NCI-H748 treated with DMSO at 0.1 percent for 48 hours (cell line): ENCODE measurements around the gene C1orf105.
"Not testable (repeated sequence)": the region's sequence is repeated elsewhere in the genome, so short reads cannot be mapped to it uniquely, and the experiment has no call there.

Source experiments
- DNase-seq: peaks from one replicate; lab custom pipeline; 2025; lab: John Stamatoyannopoulos, UW

Gene C1orf105

GRCh38 chr1:172427191-172427590, 6.7 kb downstream of the C1orf105 start:
- no peak for DNase-seq

GRCh38 chr1:172429331-172430127, 9.0 kb downstream of the C1orf105 start:
- no peak for DNase-seq

GRCh38 chr1:172430128-172430454, 9.6 kb downstream of the C1orf105 start:
- no peak for DNase-seq

DNA sequence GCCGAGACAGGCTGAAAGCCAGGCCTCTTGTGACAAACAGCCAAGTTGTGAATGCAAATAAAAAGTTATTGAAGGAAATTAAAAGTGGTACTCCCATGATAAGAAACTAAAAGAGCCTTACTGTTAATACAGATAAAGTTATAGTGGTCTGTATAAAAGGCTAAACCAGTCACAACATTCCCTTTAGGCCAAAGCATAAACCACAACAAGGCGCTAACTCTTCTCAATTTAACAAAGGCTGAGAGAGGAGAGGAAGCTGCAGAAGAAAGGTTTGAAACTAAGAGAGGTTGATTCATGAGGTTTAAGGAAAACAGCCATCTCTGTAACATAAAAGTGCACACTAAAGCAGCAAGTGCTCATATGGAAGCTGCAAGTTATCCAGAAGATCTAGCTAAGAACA, 10.7 kb downstream of the C1orf105 start:
- no peak for DNase-seq

GRCh38 chr1:172431721-172432192, 11.3 kb downstream of the C1orf105 start:
- no peak for DNase-seq

- DNase-seq = not testable (repeated sequence)
These were observed 16.7 kb downstream of the C1orf105 start for GRCh38 chr1:172437183-172437582.

DNA sequence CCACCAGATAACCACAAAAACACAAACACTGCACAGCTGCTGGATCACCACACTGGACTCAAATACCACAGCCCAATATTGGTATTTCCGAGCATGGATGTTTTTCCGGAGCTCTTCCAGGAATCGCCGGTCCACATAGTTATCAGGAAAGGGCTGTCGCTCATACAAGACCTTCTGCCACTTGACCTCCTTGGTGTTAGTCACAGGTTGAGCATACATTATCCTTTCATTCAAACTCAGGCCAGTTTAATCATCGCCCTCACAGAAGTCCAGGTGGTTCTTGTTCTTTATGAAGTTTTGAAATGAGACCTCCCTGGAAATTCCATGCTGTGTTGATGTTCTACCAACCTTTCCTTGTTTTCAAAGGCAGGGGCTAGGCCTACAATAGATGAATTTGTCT, 21.9 kb downstream of the C1orf105 start:
- no peak for DNase-seq

DNA sequence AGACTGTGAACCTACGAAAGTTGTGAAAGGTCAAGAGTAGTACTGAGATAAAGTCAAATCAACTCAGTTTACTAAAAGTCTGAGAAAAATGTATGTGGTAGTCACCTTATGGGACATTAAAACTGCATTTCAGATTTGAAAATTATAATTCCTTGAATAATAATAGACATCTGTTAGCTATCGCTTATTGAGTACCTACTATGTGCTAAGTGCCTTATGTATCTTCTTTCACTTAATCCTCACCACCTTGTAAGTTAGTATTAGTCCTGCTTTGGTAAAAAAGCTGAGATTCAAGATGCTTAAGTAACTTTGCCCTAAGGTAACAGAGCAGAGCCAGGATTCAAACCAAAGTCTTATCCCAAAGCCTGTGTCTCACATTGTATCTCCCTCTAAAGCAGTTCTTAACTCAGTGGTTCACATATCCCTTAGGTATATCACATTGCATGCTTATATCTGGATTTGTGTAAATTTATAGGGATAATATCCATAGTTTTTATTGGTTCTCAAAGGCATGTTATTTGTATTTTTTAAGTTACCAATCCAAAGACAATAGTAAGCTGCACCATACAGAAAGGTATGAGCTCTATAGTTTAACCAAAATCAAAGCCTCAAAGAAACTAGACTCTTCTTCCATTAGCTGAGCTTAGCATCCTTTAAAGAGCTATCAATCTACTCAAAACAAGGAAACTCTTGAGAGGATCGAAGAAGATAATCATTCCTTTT, 22.5 kb downstream of the C1orf105 start:
- no peak for DNase-seq

DNA sequence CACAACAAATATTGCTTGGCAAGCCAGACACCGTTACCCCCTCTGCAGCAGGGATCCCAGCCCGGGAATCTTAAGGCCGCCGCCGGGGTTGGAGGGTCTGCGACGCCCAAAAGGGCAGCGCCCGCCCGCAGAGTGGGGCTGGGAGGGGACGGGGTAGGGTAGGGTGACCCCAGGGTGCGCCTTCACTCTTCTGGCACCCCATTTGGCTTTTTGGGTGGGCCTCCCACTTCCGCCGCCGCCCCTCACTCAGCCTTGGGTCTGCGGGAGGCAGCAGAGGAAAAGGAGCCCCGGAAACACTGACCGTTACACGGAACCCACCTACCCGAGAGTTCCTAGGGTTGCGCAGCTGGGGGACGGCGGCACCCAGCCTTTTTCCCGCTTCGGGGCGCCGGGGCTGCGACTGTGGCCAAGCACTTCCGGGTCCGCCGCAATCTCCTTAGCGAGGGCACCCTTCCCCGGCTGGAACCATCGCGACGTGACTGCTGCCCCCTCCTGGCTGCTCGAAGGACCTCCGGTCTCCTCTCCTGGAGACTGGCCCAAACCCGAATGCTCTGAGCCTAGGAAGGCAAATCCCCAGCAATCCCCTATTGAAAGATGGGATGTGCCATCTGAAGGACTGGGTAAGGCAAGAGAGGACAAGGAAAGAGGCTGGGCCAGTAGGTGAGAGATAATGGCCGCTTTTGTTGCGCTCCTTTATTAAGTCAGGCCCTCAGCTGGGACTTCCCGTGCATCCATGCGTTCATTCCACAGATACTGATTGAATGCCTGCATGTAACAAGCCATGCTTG, 23.4 kb downstream of the C1orf105 start, which contains the start of gene PIGC:
PIGC (minus strand) TSS at position 404 of the 788 bp plus-strand sequence. CDS start 1,447 bp downstream, outside the sequence.
- peak; percentile 56 for DNase-seq

GRCh38 chr1:172446547-172446946, 26.1 kb downstream of the C1orf105 start:
- no peak for DNase-seq

GRCh38 chr1:172447641-172448040, 27.2 kb downstream of the C1orf105 start:
- DNase-seq = no peak

- DNase-seq = no peak
These were observed 28.6 kb downstream of the C1orf105 start for GRCh38 chr1:172448995-172449584.

DNA sequence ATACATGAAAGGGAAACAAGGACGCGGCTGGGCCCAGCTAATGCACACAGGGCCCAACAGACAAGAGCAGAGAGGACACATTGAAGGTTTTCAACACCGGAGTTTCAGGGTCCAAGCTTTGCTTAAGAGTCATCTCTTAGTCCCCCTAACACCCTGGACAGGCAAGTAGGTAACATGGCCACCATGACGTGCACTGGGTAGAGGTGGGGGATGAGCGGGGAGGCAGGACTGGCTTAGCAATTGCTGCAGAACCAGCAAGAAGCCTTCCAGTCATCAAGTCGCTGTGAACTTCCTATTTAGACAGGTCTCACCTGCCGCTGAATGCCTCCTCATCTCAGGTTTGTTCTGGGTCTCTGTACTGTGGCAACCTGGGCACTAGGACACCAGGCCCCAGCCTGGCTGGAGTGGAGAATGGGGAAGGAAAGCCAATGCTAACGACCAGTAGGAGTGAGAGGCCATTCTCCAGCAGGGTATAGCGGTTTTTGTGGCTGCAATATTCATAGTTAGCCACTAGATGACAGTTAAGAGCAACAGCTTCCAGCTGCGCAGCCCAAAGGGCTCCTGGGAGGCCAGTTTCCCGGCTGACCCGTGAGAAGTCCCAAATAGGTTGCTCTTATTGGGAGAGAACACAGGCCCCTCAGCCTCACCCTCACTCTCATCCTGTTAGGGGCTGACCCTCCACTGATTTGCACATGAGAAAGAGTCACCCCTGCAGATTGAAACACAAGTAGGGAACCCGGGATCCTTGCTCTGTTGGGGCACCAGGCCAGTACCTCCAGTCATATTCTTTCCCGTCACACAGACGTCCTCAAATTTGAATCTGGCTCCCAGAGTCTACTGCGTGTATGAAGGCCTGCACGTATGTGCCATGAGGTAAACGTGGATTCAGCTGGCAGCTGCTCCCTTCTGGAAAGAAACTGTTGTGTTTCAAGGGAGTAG, 29.4 kb downstream of the C1orf105 start:
- DNase-seq = no peak

GRCh38 chr1:172450524-172450885, 30.0 kb downstream of the C1orf105 start:
- DNase-seq = no peak

DNA sequence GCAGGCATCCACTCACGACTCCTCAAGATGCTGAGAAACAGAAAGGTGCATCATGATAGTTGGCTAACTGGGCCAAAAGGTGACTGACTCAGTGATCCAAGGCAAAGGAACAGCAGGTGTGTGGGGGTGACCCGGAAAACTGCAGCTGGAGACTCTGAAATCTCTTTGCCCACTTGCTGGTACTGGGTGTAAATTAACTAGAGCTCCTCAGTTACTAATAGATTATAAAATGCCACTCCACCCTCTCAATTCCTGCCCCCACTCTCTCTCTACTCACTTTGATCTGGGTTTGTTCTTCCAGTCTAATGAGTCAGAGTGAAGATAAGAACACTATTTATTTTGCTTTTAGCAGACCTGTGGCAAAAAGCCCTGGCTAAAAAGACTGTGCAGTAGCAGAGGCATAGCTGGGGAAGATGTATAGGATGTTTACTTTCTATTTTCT, 30.5 kb downstream of the C1orf105 start:
- DNase-seq = no peak

- no peak for DNase-seq
These were observed 32.2 kb downstream of the C1orf105 start for GRCh38 chr1:172452536-172453152.

- DNase-seq = no peak
These were observed 32.7 kb downstream of the C1orf105 start for GRCh38 chr1:172453153-172453545.

DNA sequence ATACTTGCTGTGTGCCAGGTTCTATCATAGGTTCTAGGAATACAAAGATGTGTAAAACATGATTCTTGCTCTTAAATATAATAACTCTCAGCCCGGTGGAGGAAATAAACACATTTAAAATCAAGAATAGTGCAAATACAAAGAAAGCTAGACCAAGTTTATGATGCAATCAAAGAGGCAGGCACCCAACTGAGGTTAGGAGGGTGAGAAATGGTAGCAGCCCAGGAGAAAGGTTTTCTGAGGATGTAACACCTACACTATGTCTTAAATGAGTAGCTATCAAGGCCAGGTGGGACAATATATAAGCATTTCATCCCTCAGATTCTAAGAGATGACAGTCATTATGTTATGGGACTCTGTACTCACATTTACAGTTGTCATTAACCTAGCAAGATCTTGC, 33.1 kb downstream of the C1orf105 start:
- no peak for DNase-seq

DNA sequence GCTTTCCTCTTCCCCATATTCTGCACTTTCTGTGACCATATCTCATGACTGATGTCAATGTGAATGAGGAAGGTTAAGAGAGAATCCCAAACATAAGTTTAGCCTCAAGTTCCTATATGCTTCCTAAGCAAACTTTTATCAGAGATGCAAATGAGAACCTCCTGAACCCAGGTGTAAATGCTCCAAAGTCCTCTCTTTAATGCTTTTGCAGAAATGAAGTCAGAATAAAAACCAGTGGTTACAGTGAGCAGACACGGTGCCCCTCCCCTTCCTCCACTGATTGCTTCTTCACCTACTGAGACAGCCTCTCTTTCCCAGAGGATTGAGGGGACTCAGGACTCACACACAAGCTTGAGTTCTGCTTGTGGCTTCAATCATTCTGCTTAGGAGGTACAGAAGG, 35.0 kb downstream of the C1orf105 start:
- DNase-seq = no peak

- no peak for DNase-seq
These were observed 35.9 kb downstream of the C1orf105 start for GRCh38 chr1:172456344-172456769.
